ENCODE data around the gene AQP6.

The AQP6 gene

DNA sequence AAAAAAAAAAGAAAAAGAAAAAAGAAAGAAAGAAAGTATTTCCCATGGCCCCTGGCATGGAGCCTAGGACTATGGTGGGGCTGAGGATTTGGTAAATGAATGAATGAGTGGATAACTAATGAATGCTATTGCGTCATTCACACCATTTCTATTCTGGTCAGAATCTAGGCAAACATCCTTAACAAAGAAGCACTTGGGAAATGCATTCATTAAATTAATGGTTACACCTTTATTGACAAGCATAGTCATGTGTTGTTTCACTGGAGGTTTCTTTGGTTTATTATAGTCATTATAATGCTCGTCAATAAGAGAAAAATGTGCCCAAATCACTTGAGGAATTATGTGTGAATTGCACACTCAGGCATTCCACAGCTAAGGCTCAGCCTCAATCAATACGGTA, 35.8 kb upstream of the AQP6 start:
- in situ Hi-C loops (cut with MboI; ENCODE audit: low sequenced_read_pairs), result no loop called here
- Histone ChIP-seq H3K4me1 (no peaks in the 10 kb centered on the region; the same call in 1 of the 2 replicates), H3K27me3 (ENCODE audit: low read depth) (no peaks in the 10 kb centered on the region), H3K9me3 (no peaks in the 10 kb centered on the region), H3K4me3 (no peak overlapping the region), H3K36me3 (replicated peaks) (no peaks in the 10 kb centered on the region)
- DNase-seq (ENCODE audit: low spot score in 2 of 2), result no peak

DNA sequence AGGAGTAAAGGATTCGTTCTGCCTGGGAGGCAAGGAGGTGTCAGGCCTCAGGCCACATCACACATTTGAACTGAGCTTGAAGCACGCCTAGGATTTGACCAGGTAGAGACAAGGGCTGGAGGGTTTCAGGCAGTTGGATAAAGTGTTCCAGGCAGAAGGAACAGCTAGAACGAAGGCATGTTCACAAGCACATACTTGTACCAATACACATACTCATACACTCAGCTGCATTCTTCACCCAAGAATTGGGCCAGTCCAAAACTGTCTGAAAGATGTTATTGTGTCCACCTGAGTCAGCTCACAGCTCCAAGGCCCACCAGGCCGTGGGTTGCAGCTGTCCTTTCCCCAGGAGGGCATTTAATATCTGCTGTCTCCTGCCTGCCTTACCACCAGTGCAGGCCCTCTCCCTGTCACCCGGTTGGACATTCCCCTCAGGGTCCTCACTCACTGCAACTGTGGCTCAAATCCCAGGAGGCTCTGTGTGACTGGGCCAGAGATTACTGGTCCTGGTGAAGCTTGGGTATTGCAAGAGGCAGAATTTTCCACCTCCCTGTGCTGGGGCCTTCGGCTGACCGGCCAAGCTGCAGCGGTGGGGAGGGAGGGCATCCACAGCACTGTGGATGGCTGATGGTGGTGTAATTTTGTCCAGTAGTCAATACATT, 35.0 kb upstream of the AQP6 start:
- Histone ChIP-seq H3K4me3 (no peak overlapping the region), H3K27me3 (ENCODE audit: low read depth) (no peaks in the 10 kb centered on the region), H3K9me3 (no peaks in the 10 kb centered on the region), H3K4me1 (no peaks in the 10 kb centered on the region; the same call in 1 of the 2 replicates), H3K36me3 (replicated peaks) (no peaks in the 10 kb centered on the region)
- no peak for DNase-seq (ENCODE audit: low spot score in 2 of 2)
- in situ Hi-C loops (cut with MboI; ENCODE audit: low sequenced_read_pairs), result no loop called here

- Histone ChIP-seq H3K4me3 (no peak overlapping the region), H3K27me3 (ENCODE audit: low read depth) (no peaks in the 10 kb centered on the region), H3K36me3 (replicated peaks) (no peaks in the 10 kb centered on the region), H3K9me3 (no peaks in the 10 kb centered on the region), H3K4me1 (no peaks in the 10 kb centered on the region)
- in situ Hi-C loops (cut with MboI; ENCODE audit: low sequenced_read_pairs), result no loop called here
- DNase-seq (ENCODE audit: low spot score in 2 of 2), result no peak
These were observed 33.4 kb upstream of the AQP6 start for GRCh38 chr12:49939307-49939706.

- Histone ChIP-seq H3K27me3 (ENCODE audit: low read depth) (no peaks in the 10 kb centered on the region), H3K36me3 (replicated peaks) (no peaks in the 10 kb centered on the region), H3K9me3 (no peaks in the 10 kb centered on the region), H3K4me3 (no peak overlapping the region), H3K4me1 (no peaks in the 10 kb centered on the region)
- in situ Hi-C loops (cut with MboI; ENCODE audit: low sequenced_read_pairs), result no loop called here
- no peak for DNase-seq (ENCODE audit: low spot score in 2 of 2)
These were observed 33.0 kb upstream of the AQP6 start for GRCh38 chr12:49939707-49940106.

DNA sequence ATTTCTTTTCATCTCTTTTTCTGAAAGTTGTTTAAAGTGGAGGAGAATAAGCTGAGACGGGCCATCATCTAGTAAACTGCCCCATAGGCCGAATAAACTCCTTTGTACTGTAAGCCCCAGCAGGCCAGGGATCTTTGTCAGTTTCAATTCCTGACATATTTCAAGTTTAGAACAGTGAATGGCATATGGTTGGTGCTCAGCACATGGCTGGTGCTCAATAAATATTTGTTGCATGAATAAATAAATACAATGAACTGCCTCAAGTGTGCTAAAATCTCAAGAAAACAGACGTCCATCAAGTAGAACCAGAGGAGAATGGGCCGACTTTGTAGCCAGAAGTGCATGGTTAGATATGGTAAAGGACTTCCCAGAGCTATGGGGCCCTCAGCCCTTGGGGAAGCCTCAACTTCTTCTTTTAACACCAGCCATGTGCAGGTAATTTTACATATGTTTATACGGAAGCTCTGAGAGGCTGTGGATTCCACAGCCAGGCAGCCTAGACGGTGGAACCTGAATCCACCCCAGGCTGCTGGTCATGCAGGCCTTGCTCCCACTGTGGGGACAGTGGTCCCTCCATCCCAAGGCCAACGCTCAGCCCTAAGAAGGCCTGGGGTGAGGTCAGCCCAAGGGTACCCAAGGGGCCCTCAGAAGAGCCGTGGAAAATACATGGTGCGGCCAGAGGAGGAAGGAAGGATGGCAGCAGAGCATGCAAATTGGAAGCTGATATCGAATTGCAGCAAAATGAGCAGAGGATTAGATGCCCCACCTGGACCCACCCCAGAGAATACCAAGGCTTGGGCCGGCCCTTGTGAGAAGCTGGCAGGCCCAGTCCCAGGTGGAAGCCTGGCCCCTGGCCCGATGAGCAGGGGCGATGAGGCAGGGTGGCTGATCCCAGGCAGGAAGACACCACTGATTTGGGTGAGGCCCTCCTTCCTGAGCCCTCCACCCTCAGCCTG, 30.9 kb upstream of the AQP6 start:
- H3K27me3 ChIP-seq (ENCODE audit: low read depth), result no peaks in the 10 kb centered on the region
- no peak for DNase-seq (ENCODE audit: low spot score in 2 of 2)
- in situ Hi-C loops (cut with MboI; ENCODE audit: low sequenced_read_pairs), result no loop called here

DNA sequence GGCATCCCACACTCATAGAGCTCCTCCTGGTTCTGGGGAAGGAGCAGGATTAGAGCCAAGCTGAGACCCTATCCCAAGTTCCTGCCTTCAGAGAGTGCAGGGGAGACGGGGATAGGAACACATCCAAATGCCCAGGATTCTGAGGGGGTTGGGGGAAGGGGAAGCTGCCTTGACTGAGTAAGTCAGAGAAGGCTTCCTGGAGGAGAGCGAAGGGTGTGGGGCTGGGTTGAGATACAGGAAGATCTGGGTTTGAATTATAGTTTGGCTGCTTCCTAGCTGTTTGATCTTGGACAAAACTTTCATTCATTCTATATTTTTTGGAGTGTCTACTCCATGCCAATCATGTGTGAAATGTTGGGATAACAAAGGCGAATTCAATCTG, 30.2 kb upstream of the AQP6 start:
- DNase-seq (ENCODE audit: low spot score in 2 of 2), result no peak
- Histone ChIP-seq H3K4me3 (no peak overlapping the region), H3K4me1 (peaks cover 8% of the 10 kb centered on the region), H3K9me3 (no peaks in the 10 kb centered on the region), H3K27me3 (ENCODE audit: low read depth) (no peaks in the 10 kb centered on the region), H3K36me3 (replicated peaks) (no peaks in the 10 kb centered on the region)
- in situ Hi-C loops (cut with MboI; ENCODE audit: low sequenced_read_pairs), result no loop called here

More for the DNA sequence above, 30.9 kb upstream of the AQP6 start:
- Histone ChIP-seq H3K4me1 (peaks cover 8% of the 10 kb centered on the region), H3K36me3 (replicated peaks) (no peaks in the 10 kb centered on the region), H3K9me3 (no peaks in the 10 kb centered on the region), H3K4me3 (no peak overlapping the region)

DNA sequence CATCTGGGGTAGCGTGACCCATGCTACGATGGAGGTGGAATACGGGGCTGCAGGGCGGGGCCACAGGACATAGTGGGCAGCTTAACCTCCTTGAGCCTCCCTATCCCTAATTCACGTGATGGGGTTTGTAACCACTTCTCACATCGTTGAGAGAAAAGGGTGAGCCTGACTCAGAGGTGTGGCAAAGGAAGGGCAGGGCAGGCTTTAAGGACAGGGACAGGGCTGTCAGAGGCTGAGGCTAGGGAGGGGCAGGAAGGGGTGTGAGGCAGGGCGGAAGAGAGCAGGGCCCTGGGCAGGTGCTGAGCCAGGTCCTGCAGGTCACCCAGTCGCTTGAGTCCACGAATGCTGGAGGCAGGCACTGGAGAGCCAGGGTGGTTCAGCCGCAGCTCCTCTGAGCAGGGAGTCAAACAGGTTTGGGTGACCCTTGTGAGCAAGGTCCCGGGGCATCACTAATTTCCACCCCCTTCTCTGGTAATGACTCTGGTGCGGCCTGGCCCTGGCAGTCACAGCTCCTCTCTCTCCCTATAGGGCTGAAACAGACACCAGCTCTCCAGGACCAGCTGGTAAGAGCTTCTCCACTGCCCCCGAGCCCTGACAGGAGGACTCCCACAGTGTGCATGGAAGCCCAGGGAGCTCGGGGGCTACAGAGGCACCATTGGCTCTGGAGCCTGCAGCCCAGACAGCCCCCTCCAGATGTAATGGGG, 29.7 kb upstream of the AQP6 start:
- DNase-seq (ENCODE audit: low spot score in 2 of 2), result no peak
- in situ Hi-C loops (cut with MboI; ENCODE audit: low sequenced_read_pairs), result no loop called here
- Histone ChIP-seq H3K4me1 (peaks cover 8% of the 10 kb centered on the region), H3K9me3 (no peaks in the 10 kb centered on the region), H3K27me3 (ENCODE audit: low read depth) (no peaks in the 10 kb centered on the region), H3K4me3 (no peak overlapping the region), H3K36me3 (replicated peaks) (no peaks in the 10 kb centered on the region)

DNA sequence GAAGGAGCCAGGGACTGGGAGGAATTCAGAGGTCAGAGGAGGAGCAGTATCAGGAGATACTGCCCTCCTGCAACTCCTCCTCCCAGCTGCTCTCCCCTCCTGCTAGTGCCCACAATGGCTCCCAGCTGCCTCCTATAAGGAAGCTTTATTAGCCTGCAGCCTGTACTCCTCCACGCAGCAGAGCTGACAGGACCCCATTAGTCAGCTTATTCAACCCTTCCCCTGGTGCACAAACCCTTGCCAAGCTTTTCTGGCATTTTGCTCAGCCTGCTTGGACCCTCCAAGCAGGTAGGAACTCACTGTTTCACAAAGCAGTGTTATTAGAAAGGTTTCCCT, 29.2 kb upstream of the AQP6 start:
- in situ Hi-C loops (cut with MboI; ENCODE audit: low sequenced_read_pairs), result no loop called here
- Histone ChIP-seq H3K36me3 (replicated peaks) (no peaks in the 10 kb centered on the region), H3K4me3 (no peak overlapping the region), H3K27me3 (ENCODE audit: low read depth) (no peaks in the 10 kb centered on the region), H3K9me3 (no peaks in the 10 kb centered on the region), H3K4me1 (peaks cover 8% of the 10 kb centered on the region)
- no peak for DNase-seq (ENCODE audit: low spot score in 2 of 2)

GRCh38 chr12:49944046-49944445, 28.7 kb upstream of the AQP6 start:
- no peaks in the 10 kb centered on the region for H3K9me3 ChIP-seq
- in situ Hi-C loops (cut with MboI; ENCODE audit: low sequenced_read_pairs), result no loop called here
- H3K4me1 ChIP-seq, result peaks cover 8% of the 10 kb centered on the region
- H3K27me3 ChIP-seq (ENCODE audit: low read depth), result no peaks in the 10 kb centered on the region
- H3K4me3 ChIP-seq, result no peak overlapping the region
- H3K36me3 ChIP-seq (replicated peaks), result no peaks in the 10 kb centered on the region
- no peak for DNase-seq (ENCODE audit: low spot score in 2 of 2)

GRCh38 chr12:49944718-49945117, 28.0 kb upstream of the AQP6 start:
- Histone ChIP-seq H3K4me3 (no peak overlapping the region), H3K4me1 (peaks cover 8% of the 10 kb centered on the region), H3K36me3 (replicated peaks) (no peaks in the 10 kb centered on the region), H3K9me3 (no peaks in the 10 kb centered on the region), H3K27me3 (ENCODE audit: low read depth) (no peaks in the 10 kb centered on the region)
- in situ Hi-C loops (cut with MboI; ENCODE audit: low sequenced_read_pairs), result no loop called here
- no peak for DNase-seq (ENCODE audit: low spot score in 2 of 2)

DNA sequence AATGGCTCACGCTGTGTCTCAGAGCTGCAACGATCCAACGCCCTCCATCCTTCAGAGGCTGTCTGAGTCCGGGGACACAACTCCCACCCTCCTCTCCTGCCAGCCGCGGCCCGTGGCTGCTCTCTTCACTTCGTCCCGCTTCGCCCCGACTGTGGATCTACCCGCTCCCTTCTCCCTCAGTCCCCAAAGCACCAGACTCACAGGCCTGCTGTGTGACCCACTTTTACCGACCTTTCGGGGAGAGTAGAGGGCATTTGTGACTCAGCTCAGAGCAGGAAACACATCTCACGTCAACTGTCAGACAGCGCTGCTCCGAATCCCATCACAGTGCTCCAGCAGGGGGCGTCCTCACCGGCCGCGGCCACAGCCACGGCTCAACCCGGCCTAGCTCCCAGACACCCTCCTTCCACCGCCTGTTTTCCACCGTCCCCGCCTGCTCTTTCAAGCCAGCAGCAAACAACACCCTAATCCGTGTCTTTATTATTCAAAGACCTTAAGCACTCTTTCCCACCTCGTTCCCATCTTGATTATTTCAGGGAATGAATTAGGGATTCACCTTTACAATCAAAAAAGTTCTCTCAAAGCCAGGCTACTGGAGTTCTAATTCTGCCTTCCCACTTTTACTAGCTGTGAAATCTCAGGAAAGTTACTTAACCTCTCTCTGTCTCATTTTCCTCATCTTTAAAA, 27.2 kb upstream of the AQP6 start:
- peak; percentile 88 to 95 for DNase-seq (ENCODE audit: low spot score in 2 of 2)
- in situ Hi-C loops (cut with MboI; ENCODE audit: low sequenced_read_pairs), result no loop called here
- H3K4me3 ChIP-seq, result peak overlapping the region; percentile 22
- no peaks in the 10 kb centered on the region for H3K27me3 ChIP-seq (ENCODE audit: low read depth)
- no peaks in the 10 kb centered on the region for H3K36me3 ChIP-seq (replicated peaks)
- H3K9me3 ChIP-seq, result no peaks in the 10 kb centered on the region
- H3K4me1 ChIP-seq, result peaks cover 8% of the 10 kb centered on the region

DNA sequence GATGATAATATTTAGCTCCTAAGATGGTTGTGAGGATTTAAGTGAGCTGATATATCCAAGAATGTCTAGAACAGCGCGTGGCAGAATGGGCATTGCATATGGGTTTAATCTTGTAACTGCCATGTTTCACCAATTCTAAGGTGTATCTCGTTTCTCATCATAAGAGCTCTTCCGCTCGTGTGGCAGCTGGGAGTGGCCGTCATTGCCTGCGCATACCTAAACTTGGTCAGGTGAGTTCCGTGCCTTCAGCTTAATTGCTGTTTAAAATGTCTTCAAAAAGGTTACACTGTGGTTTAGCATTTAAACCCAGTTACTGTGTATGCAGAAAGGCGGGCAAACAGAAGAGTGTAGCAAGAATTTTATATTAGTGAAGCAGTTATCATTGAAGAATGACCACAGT, 26.7 kb upstream of the AQP6 start:
- in situ Hi-C loops (cut with MboI; ENCODE audit: low sequenced_read_pairs), result no loop called here
- no peaks in the 10 kb centered on the region for H3K27me3 ChIP-seq (ENCODE audit: low read depth)
- H3K36me3 ChIP-seq (replicated peaks), result no peaks in the 10 kb centered on the region
- H3K4me3 ChIP-seq, result no peak overlapping the region
- no peaks in the 10 kb centered on the region for H3K9me3 ChIP-seq
- no peak for DNase-seq (ENCODE audit: low spot score in 2 of 2)
- peaks cover 8% of the 10 kb centered on the region for H3K4me1 ChIP-seq

GRCh38 chr12:49946497-49946896, 26.2 kb upstream of the AQP6 start:
- Histone ChIP-seq H3K36me3 (replicated peaks) (no peaks in the 10 kb centered on the region), H3K4me3 (no peak overlapping the region), H3K4me1 (peaks cover 8% of the 10 kb centered on the region), H3K27me3 (ENCODE audit: low read depth) (no peaks in the 10 kb centered on the region), H3K9me3 (no peaks in the 10 kb centered on the region)
- in situ Hi-C loops (cut with MboI; ENCODE audit: low sequenced_read_pairs), result no loop called here
- DNase-seq (ENCODE audit: low spot score in 2 of 2), result no peak

All from HAP-1 (cell line).